ENCODE results near the gene DOCK11. TPM values are rescaled to one million over a fixed set of nuclear protein-coding genes. Genes with fewer than 3 reads are reported as not detected.

Gene DOCK11
- total RNA-seq, 1 donor from 2014 or later, result 4.3 TPM

DNA sequence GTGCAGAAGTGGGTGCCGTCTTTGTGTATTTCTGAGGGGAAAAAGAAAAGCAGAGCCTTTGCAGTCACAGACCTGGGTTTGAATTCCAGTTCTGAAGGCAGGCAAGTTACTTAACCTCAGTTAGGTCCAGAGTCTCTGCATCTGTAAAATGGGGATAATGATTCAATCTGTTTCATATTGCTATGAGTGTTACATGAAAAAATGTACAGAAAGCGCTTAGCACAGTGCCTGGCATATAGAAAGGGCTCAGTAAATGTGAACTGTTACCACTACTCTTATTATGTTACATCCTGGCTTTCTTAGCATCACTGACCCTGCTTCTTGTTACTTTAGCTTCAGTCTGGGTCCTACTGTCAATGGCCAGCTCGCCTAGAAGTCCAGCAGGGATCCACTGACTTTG, 45.9 kb downstream of the DOCK11 start:
- TF ChIP-seq, protein P1, sequence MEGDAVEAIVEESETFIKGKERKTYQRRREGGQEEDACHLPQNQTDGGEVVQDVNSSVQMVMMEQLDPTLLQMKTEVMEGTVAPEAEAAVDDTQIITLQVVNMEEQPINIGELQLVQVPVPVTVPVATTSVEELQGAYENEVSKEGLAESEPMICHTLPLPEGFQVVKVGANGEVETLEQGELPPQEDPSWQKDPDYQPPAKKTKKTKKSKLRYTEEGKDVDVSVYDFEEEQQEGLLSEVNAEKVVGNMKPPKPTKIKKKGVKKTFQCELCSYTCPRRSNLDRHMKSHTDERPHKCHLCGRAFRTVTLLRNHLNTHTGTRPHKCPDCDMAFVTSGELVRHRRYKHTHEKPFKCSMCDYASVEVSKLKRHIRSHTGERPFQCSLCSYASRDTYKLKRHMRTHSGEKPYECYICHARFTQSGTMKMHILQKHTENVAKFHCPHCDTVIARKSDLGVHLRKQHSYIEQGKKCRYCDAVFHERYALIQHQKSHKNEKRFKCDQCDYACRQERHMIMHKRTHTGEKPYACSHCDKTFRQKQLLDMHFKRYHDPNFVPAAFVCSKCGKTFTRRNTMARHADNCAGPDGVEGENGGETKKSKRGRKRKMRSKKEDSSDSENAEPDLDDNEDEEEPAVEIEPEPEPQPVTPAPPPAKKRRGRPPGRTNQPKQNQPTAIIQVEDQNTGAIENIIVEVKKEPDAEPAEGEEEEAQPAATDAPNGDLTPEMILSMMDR (conservative IDR thresholded peaks at IDR 0.05; ENCODE audit: low read depth, low read length), result no peak
- no peak for DNase-seq (ENCODE audit: low read depth)
- no peak overlapping the region for H3K4me3 ChIP-seq (ENCODE audit: low read depth, low read length)

DNA sequence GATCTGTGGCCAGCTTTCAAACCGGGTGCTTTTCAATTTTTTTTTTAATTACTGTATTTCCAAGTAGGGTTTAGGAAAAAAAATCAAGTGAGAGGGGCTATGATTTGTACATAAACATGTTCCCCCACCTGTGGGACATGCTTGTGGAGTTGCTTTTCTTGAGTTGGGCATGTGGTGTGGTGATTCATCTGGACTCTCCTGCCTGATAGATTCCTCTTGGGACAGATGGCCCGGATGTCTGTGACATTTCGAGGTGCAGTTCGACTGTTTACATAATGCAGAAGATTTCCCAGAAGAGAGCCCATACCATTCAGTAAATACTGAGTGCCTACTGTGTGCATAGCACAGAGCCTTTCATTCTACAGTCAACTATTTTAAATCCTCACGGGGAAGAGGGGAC, 49.9 kb downstream of the DOCK11 start:
- no peak for DNase-seq (ENCODE audit: low read depth)
- TF ChIP-seq, protein P1 (conservative IDR thresholded peaks at IDR 0.05; ENCODE audit: low read depth, low read length), result no peak

DNA sequence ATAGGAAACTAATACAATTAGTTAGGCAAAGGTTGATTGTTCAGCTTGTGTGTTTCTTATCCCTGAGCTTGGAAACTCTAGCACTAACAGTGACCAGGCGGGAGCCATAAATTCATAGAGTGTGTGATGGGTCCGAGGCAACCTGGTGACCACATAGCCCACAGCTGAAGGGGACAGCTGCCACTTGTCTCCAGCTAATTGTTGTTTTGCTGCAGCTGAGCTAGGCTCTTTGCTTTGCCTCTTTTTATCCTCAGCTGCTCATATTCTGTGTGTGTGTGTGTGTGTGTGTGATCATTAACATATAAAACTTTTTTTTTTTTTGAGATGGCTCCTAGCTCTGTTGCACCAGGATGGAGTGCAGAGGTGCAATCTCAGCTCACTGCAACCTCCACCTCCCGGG, 53.2 kb downstream of the DOCK11 start:
- TF ChIP-seq, protein P1 (conservative IDR thresholded peaks at IDR 0.05; ENCODE audit: low read depth, low read length), result no peak
- no peak overlapping the region for H3K4me3 ChIP-seq (ENCODE audit: low read depth, low read length)
- DNase-seq (ENCODE audit: low read depth), result no peak

More for the DNA sequence above, 49.9 kb downstream of the DOCK11 start:
- H3K4me3 ChIP-seq (ENCODE audit: low read depth, low read length), result no peak overlapping the region

DNA sequence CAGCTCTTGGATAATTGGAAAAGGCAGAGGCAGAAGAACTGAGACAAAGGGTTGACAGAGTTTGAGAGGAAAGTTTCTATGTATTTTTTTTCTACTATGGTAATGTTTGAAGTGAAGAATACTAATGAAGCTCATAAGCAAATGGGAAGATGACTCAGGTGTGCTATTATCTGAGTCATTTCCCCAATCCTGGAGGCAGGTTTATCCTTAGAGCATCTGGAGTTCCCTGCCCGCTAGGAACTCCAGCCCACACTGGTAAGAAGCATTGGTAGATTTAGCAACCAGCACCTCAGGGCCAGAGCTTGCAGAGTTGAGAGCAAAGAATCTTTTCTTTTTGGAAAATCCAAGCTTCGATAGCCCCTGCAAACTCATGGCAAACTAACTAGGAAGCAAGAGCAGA, 55.2 kb downstream of the DOCK11 start:
- H3K4me3 ChIP-seq (ENCODE audit: low read depth, low read length), result no peak overlapping the region
- TF ChIP-seq, protein P1 (conservative IDR thresholded peaks at IDR 0.05; ENCODE audit: low read depth, low read length), result no peak
- no peak for DNase-seq (ENCODE audit: low read depth)

DNA sequence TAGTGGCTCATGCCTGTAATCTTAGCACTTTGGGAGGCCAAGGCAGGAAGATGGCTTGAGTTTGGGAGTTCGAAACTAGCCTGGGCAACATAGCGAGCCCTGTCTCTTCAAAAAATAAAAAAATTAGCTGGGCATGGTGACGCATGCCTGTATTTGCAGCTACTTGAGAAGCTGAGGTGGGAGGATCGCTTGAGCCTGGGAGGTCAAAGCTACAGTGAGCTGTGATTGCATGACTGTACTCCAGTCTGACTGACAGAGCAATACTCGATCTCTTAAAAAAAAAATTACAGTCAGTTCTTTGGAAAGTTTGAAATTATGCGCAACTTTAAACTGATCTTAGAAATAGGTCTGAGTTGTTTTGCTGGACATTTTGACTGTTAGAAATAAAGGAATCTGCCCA, 55.8 kb downstream of the DOCK11 start:
- no peak for DNase-seq (ENCODE audit: low read depth)
- TF ChIP-seq, protein P1 (conservative IDR thresholded peaks at IDR 0.05; ENCODE audit: low read depth, low read length), result no peak

DNA sequence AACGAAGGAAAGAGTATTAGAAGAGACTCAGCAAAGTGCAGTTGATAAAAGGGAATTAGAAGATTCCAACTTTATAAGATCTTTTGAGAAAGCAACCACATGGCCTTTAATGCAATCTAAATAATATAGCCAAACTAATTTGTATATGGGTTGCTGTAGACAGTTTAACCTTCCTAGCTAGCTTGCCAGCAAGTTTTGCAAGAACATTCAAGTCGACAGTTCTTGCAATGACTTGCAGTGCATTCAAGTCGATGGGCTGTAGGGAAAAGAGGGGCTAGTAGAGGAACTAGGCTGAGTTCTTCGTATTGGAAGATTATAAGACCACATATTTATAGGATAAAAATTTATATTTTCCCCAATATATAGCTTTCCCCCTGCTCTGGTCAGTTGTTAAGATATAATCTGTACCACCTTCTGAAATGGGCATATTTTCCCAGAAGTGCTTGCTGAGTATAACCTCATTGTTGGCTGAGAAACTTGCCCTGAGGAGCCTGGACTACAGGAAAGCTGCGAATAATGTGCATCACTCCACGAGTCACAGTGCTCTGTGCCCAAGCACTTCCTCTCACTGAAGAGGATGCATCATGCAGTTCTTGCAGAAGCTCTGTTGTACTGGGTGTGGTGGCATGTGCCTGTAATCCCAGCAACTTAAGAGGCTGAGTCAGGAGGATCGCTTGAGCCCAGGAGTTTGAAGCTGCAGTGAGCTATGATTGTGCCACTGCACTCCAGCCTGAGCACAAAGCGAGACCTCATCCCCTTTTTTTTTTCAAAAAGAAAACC, 56.7 kb downstream of the DOCK11 start:
- TF ChIP-seq, protein P1 (conservative IDR thresholded peaks at IDR 0.05; ENCODE audit: low read depth, low read length), result no peak
- no peak for DNase-seq (ENCODE audit: low read depth)
- H3K4me3 ChIP-seq (ENCODE audit: low read depth, low read length), result no peak overlapping the region

More for the DNA sequence above, 55.8 kb downstream of the DOCK11 start:
- no peak overlapping the region for H3K4me3 ChIP-seq (ENCODE audit: low read depth, low read length)
